Activated CD8-positive, alpha-beta memory T cell treated with anti-CD3 and anti-CD28 coated beads, Interleukin-2, amount 10 ng/mL, durations not matched to agents 7 days and 5 days (primary cell): ENCODE data around the gene TLR3. TPM values are rescaled to one million over a fixed set of nuclear protein-coding genes. Genes with fewer than 3 reads are reported as not detected.

Experiments
- ATAC-seq: fragments of 150-1000 bp; cut with Tn5 transposase; one replicate; pipeline ENCODE4 v1.10.0; 2021; ENCODE audit warnings: moderate library complexity
- CTCF ChIA-PET: fragments of 350-600 bp; sonication (Branson Sonifier 250); formaldehyde crosslinking; loops from one replicate; lab custom pipeline; 2021; ENCODE audit warnings: antibody characterized with exemption; lab: Charles Lee
- DNase-seq: peaks from one replicate; pipeline ENCODE4 v3.0.0-alpha.2; 2020
- H3K27ac Mint-ChIP-seq: one replicate; pipeline ENCODE4 v1.8.0; 2021; ENCODE audit warnings: mild to moderate bottlenecking, mixed read lengths
- H3K27me3 Mint-ChIP-seq: one replicate; pipeline ENCODE4 v1.8.0; 2021; ENCODE audit warnings: mixed read lengths
- H3K36me3 Mint-ChIP-seq: one replicate; pipeline ENCODE4 v1.8.0; 2021; ENCODE audit warnings: mild to moderate bottlenecking, mixed read lengths
- H3K4me1 Mint-ChIP-seq: one replicate; pipeline ENCODE4 v1.8.0; 2021; ENCODE audit warnings: mixed read lengths
- H3K4me3 Mint-ChIP-seq: one replicate; pipeline ENCODE4 v1.8.0; 2021; ENCODE audit warnings: mild to moderate bottlenecking, moderate library complexity, mixed read lengths
- H3K9me3 Mint-ChIP-seq: one replicate; pipeline ENCODE4 v1.8.0; 2022; ENCODE audit warnings: low read depth, mixed read lengths
- total RNA-seq, 2 experiments: library from RNA; stranded (reverse); gene quantifications; one replicate each; pipeline ENCODE4 v1.2.3, GENCODE V29; 2021

Gene TLR3
- total RNA-seq, 2 experiments from 2014 or later: 1.5 to 3.7 TPM

GRCh38 chr4:186104114-186104889, 35.3 kb downstream of the TLR3 start, which contains the start of gene FAM149A:
TSS of gene FAM149A (plus strand) at chr4:186104704.
- peaks cover 5% of the 10 kb centered on the region for H3K4me1 Mint-ChIP-seq
- H3K27me3 Mint-ChIP-seq: peaks cover 48% of the 10 kb centered on the region
- no peak within 1 kb of the TSS for H3K27ac Mint-ChIP-seq
- peak; percentile 51 for DNase-seq
- no peaks in the 10 kb centered on the region for H3K9me3 Mint-ChIP-seq
- CTCF ChIA-PET: no interaction called here
- ATAC-seq: peak; percentile 83
- no peaks in the 10 kb centered on the region for H3K36me3 Mint-ChIP-seq
- H3K4me3 Mint-ChIP-seq: peak within 1 kb of the TSS; percentile 54

- Mint-ChIP-seq H3K4me1 (peaks cover 5% of the 10 kb centered on the region), H3K4me3 (peak overlapping the region; percentile 54), H3K27me3 (peaks cover 47% of the 10 kb centered on the region), H3K36me3 (no peaks in the 10 kb centered on the region), H3K9me3 (no peaks in the 10 kb centered on the region), H3K27ac (no peak overlapping the region)
- ATAC-seq (peak; percentile 54), DNase-seq (no peak)
- CTCF ChIA-PET: no interaction called here
These were observed 36.1 kb downstream of the TLR3 start for GRCh38 chr4:186104890-186105646.

- Mint-ChIP-seq H3K4me1 (peaks cover 5% of the 10 kb centered on the region), H3K36me3 (no peaks in the 10 kb centered on the region), H3K9me3 (no peaks in the 10 kb centered on the region), H3K27ac (no peak overlapping the region), H3K27me3 (peaks cover 47% of the 10 kb centered on the region), H3K4me3 (peak overlapping the region; percentile 54)
- ATAC-seq: peak; percentile 11
- DNase-seq: no peak
- CTCF ChIA-PET: interaction anchor here (1.0 kb wide), 1 partner anchor 34 kb away, joined by 3 read pairs; no protein-coding TSS in a partner anchor
These were observed 36.8 kb downstream of the TLR3 start for GRCh38 chr4:186105647-186106321.

GRCh38 chr4:186107947-186108346, 39.0 kb downstream of the TLR3 start:
- ATAC-seq (no peak), DNase-seq (no peak)
- H3K4me3 Mint-ChIP-seq: no peak overlapping the region
- CTCF ChIA-PET: no interaction called here
- H3K4me1 Mint-ChIP-seq: peaks cover 5% of the 10 kb centered on the region
- H3K9me3 Mint-ChIP-seq: no peaks in the 10 kb centered on the region
- no peak overlapping the region for H3K27ac Mint-ChIP-seq
- H3K36me3 Mint-ChIP-seq: no peaks in the 10 kb centered on the region
- H3K27me3 Mint-ChIP-seq: peaks cover 45% of the 10 kb centered on the region

GRCh38 chr4:186108391-186108790, 39.4 kb downstream of the TLR3 start:
- H3K27ac Mint-ChIP-seq: no peak overlapping the region
- ATAC-seq (no peak), DNase-seq (no peak)
- H3K4me1 Mint-ChIP-seq: peaks cover 5% of the 10 kb centered on the region
- CTCF ChIA-PET: no interaction called here
- H3K27me3 Mint-ChIP-seq: peaks cover 41% of the 10 kb centered on the region
- H3K36me3 Mint-ChIP-seq: no peaks in the 10 kb centered on the region
- no peaks in the 10 kb centered on the region for H3K9me3 Mint-ChIP-seq
- no peak overlapping the region for H3K4me3 Mint-ChIP-seq

GRCh38 chr4:186109245-186109644, 40.3 kb downstream of the TLR3 start:
- no peaks in the 10 kb centered on the region for H3K36me3 Mint-ChIP-seq
- no peak for ATAC-seq
- peaks cover 5% of the 10 kb centered on the region for H3K4me1 Mint-ChIP-seq
- CTCF ChIA-PET: no interaction called here
- no peak for DNase-seq
- H3K9me3 Mint-ChIP-seq: no peaks in the 10 kb centered on the region
- H3K4me3 Mint-ChIP-seq: no peak overlapping the region
- peaks cover 32% of the 10 kb centered on the region for H3K27me3 Mint-ChIP-seq
- H3K27ac Mint-ChIP-seq: no peak overlapping the region

GRCh38 chr4:186116697-186117096, 47.7 kb downstream of the TLR3 start:
- peaks cover 17% of the 10 kb centered on the region for H3K27me3 Mint-ChIP-seq
- no peak overlapping the region for H3K4me3 Mint-ChIP-seq
- no peak for DNase-seq
- no peaks in the 10 kb centered on the region for H3K9me3 Mint-ChIP-seq
- CTCF ChIA-PET: interaction anchor here (1.3 kb wide), 1 partner anchor 21 kb away, joined by 4 read pairs; no protein-coding TSS in a partner anchor
- H3K27ac Mint-ChIP-seq: no peak overlapping the region
- ATAC-seq: no peak
- H3K36me3 Mint-ChIP-seq: no peaks in the 10 kb centered on the region
- H3K4me1 Mint-ChIP-seq: no peaks in the 10 kb centered on the region

GRCh38 chr4:186118582-186118981, 49.6 kb downstream of the TLR3 start:
- Mint-ChIP-seq H3K36me3 (no peaks in the 10 kb centered on the region), H3K9me3 (no peaks in the 10 kb centered on the region), H3K4me1 (no peaks in the 10 kb centered on the region), H3K4me3 (no peak overlapping the region), H3K27me3 (peaks cover 17% of the 10 kb centered on the region), H3K27ac (no peak overlapping the region)
- ATAC-seq: no peak
- no peak for DNase-seq
- CTCF ChIA-PET: no interaction called here

GRCh38 chr4:186121057-186121456, 52.1 kb downstream of the TLR3 start:
- ATAC-seq: no peak
- H3K4me1 Mint-ChIP-seq: no peaks in the 10 kb centered on the region
- DNase-seq: no peak
- no peak overlapping the region for H3K27ac Mint-ChIP-seq
- no peaks in the 10 kb centered on the region for H3K36me3 Mint-ChIP-seq
- no peaks in the 10 kb centered on the region for H3K9me3 Mint-ChIP-seq
- peaks cover 17% of the 10 kb centered on the region for H3K27me3 Mint-ChIP-seq
- CTCF ChIA-PET: no interaction called here
- no peak overlapping the region for H3K4me3 Mint-ChIP-seq

- H3K36me3 Mint-ChIP-seq: no peaks in the 10 kb centered on the region
- H3K4me3 Mint-ChIP-seq: no peak overlapping the region
- H3K27me3 Mint-ChIP-seq: peaks cover 3% of the 10 kb centered on the region
- DNase-seq (no peak), ATAC-seq (no peak)
- peaks cover 12% of the 10 kb centered on the region for H3K4me1 Mint-ChIP-seq
- H3K27ac Mint-ChIP-seq: no peak overlapping the region
- CTCF ChIA-PET: interaction anchor here (0.6 kb wide), 1 partner anchor 39 kb away, joined by 4 read pairs; no protein-coding TSS in a partner anchor
- H3K9me3 Mint-ChIP-seq: no peaks in the 10 kb centered on the region
These were observed 59.9 kb downstream of the TLR3 start for GRCh38 chr4:186128842-186129241.

- Mint-ChIP-seq H3K36me3 (no peaks in the 10 kb centered on the region), H3K4me1 (peaks cover 25% of the 10 kb centered on the region), H3K27ac (no peak overlapping the region), H3K27me3 (peaks cover 3% of the 10 kb centered on the region), H3K4me3 (no peak overlapping the region), H3K9me3 (no peaks in the 10 kb centered on the region)
- DNase-seq: no peak
- CTCF ChIA-PET: interaction anchor here (1.0 kb wide), 1 partner anchor 64 kb away, joined by 3 read pairs; no protein-coding TSS in a partner anchor
- no peak for ATAC-seq
These were observed 63.0 kb downstream of the TLR3 start for GRCh38 chr4:186131935-186132334.

GRCh38 chr4:186132577-186133242, 63.8 kb downstream of the TLR3 start:
- Mint-ChIP-seq H3K4me1 (peaks cover 27% of the 10 kb centered on the region), H3K36me3 (no peaks in the 10 kb centered on the region), H3K4me3 (no peak overlapping the region), H3K27ac (no peak overlapping the region), H3K27me3 (peaks cover 3% of the 10 kb centered on the region), H3K9me3 (no peaks in the 10 kb centered on the region)
- ATAC-seq (peak; percentile 39), DNase-seq (no peak)
- CTCF ChIA-PET: interaction anchor here (1.0 kb wide), 1 partner anchor 65 kb away, joined by 3 read pairs; no protein-coding TSS in a partner anchor
